GM21447 (cell line): Measurements from ENCODE around the gene SLC17A1.

ENCODE experiments used
- ATAC-seq: cut with Tn5 transposase; IDR thresholded peaks from one replicate; pipeline ENCODE4 v1.9.1; 2021; ENCODE audit not compliant: unreplicated experiment

SLC17A1 gene

GRCh38 chr6:25831532-25832306 lies at the start of gene SLC17A1:
Gene SLC17A1, minus strand, starts transcription at chr6:25832052. Its CDS starts 1,495 bp downstream, at chr6:25830557.
- ATAC-seq: no peak

- ATAC-seq: no peak
These were observed 48.7 kb upstream of the SLC17A1 start for GRCh38 chr6:25880601-25881000.

GRCh38 chr6:25878721-25879322 lies 47.0 kb upstream of the SLC17A1 start:
- no peak for ATAC-seq

GRCh38 chr6:25875926-25876602 lies 44.2 kb upstream of the SLC17A1 start:
- ATAC-seq: no peak

- ATAC-seq: no peak
These were observed 43.7 kb upstream of the SLC17A1 start for GRCh38 chr6:25875563-25875905.

- ATAC-seq: no peak
These were observed 43.1 kb upstream of the SLC17A1 start for GRCh38 chr6:25874822-25875562.

GRCh38 chr6:25874118-25874517 lies 42.3 kb upstream of the SLC17A1 start, which contains the start of gene SLC17A3:
Gene SLC17A3, minus strand, starts transcription at chr6:25874243. Its CDS starts 5,856 bp downstream, at chr6:25868387.
- no peak for ATAC-seq

- ATAC-seq: no peak
These were observed 41.0 kb upstream of the SLC17A1 start for GRCh38 chr6:25872814-25873213.

GRCh38 chr6:25869840-25870239 lies 38.0 kb upstream of the SLC17A1 start:
- no peak for ATAC-seq

- ATAC-seq: no peak
These were observed 36.8 kb upstream of the SLC17A1 start for GRCh38 chr6:25868436-25869183.

- no peak for ATAC-seq
These were observed 34.2 kb upstream of the SLC17A1 start for GRCh38 chr6:25866011-25866410.

- no peak for ATAC-seq
These were observed 31.5 kb upstream of the SLC17A1 start for GRCh38 chr6:25863360-25863759.

GRCh38 chr6:25862199-25862598 lies 30.3 kb upstream of the SLC17A1 start:
- no peak for ATAC-seq

- ATAC-seq: no peak
These were observed 20.9 kb upstream of the SLC17A1 start for GRCh38 chr6:25852756-25853155.

- ATAC-seq: no peak
These were observed 20.1 kb upstream of the SLC17A1 start for GRCh38 chr6:25851961-25852360.

- ATAC-seq: no peak
These were observed 12.7 kb upstream of the SLC17A1 start for GRCh38 chr6:25844518-25844917.

GRCh38 chr6:25842526-25842925 lies 10.7 kb upstream of the SLC17A1 start:
- no peak for ATAC-seq

GRCh38 chr6:25835442-25836283 lies 3.8 kb upstream of the SLC17A1 start:
- no peak for ATAC-seq

- ATAC-seq: no peak
These were observed 3.1 kb upstream of the SLC17A1 start for GRCh38 chr6:25834950-25835349.

- no peak for ATAC-seq
These were observed 1.3 kb upstream of the SLC17A1 start for GRCh38 chr6:25833136-25833535.
